NB4 (cell line): ENCODE results near the gene MGMT.

Experiments used
- CTCF ChIP-seq: IDR thresholded peaks from one replicate; pipeline ENCODE4 v1.5.1; 2012; ENCODE audit warnings: low read depth, low read length
- MYC ChIP-seq: IDR thresholded peaks from 2 replicates; pipeline ENCODE4 v1.6.1; 2011; ENCODE audit warnings: low read depth, low read length
- POLR2A ChIP-seq: IDR thresholded peaks from 2 replicates; pipeline ENCODE4 v1.6.1; 2011; ENCODE audit warnings: mild to moderate bottlenecking; ENCODE audit not compliant: insufficient read length; ENCODE audit errors: extremely low read depth

GRCh38 chr10:129446183-129446581 is 20.9 kb upstream of the MGMT start:
- no peak for TF ChIP-seq CTCF
- TF ChIP-seq MYC, result no peak
- TF ChIP-seq POLR2A, result no peak
